ENCODE data around the gene TLE1.
"Not testable (repeated sequence)": the region's sequence is repeated elsewhere in the genome, so short reads cannot be mapped to it uniquely, and the experiment has no call there.

TLE1 gene

GRCh38 chr9:81607593-81608288 is 81.6 kb downstream of the TLE1 start:
- Histone ChIP-seq H3K4me3 (ENCODE audit: control insufficient read depth in 1 of 7, extremely low read depth in 1 of 7, insufficient read depth in 4 of 7, low read depth in 2 of 7, low read length in 6 of 7) (no peak overlapping the region), H3K36me3 (ENCODE audit: control insufficient read depth in 4 of 4, insufficient read depth in 4 of 4, low read length in 3 of 4) (no peaks in the 10 kb centered on the region), H3K9me3 (ENCODE audit: control extremely low read depth in 1 of 5, control insufficient read depth in 4 of 5, insufficient read depth in 2 of 5, low read depth in 1 of 5, low read length in 4 of 5) (no peaks in the 10 kb centered on the region), H3K4me1 (ENCODE audit: control extremely low read depth in 1 of 4, control insufficient read depth in 4 of 4, insufficient read depth in 4 of 4, low read length in 3 of 4) (peaks cover 4 to 22% (median 11%) of the 10 kb centered on the region in 4 experiments), H3K27me3 (replicated peaks in 2 of 5; ENCODE audit: control insufficient read depth in 4 of 5, insufficient read depth in 5 of 5, low read length in 4 of 5) (no peaks in the 10 kb centered on the region), H3K27ac (ENCODE audit: insufficient read depth in 1 of 2, low read depth in 1 of 2, low read length in 2 of 2, poor library complexity in 1 of 2, severe bottlenecking in 2 of 2) (no peak overlapping the region)
- POLR2A ChIA-PET: interaction anchor here (0.6 kb wide), 1 partner anchor 533 kb away, joined by 3 read pairs; no protein-coding TSS in a partner anchor
- DNase-seq: no peak
- CTCF ChIA-PET: interaction anchor here (0.9 to 1.9 kb wide), 2 partner anchors 9 to 13 kb away, joined by 3 to 6 read pairs; no protein-coding TSS in a partner anchor
- WGBS (ENCODE audit: insufficient coverage): 50% methylated on average over 4 of the region's 5 CpGs

- CTCF ChIA-PET; H3K27ac ChIP-seq (ENCODE audit: insufficient read depth in 1 of 2, low read depth in 1 of 2, low read length in 2 of 2, poor library complexity in 1 of 2, severe bottlenecking in 2 of 2); H3K36me3 ChIP-seq (ENCODE audit: control insufficient read depth in 4 of 4, insufficient read depth in 4 of 4, low read length in 3 of 4); DNase-seq; POLR2A ChIA-PET; H3K4me3 ChIP-seq (ENCODE audit: control insufficient read depth in 1 of 7, extremely low read depth in 1 of 7, insufficient read depth in 4 of 7, low read depth in 2 of 7, low read length in 6 of 7); H3K27me3 ChIP-seq (replicated peaks in 2 of 5; ENCODE audit: control insufficient read depth in 4 of 5, insufficient read depth in 5 of 5, low read length in 4 of 5); H3K9me3 ChIP-seq (ENCODE audit: control extremely low read depth in 1 of 5, control insufficient read depth in 4 of 5, insufficient read depth in 2 of 5, low read depth in 1 of 5, low read length in 4 of 5): not testable (repeated sequence)
- H3K4me1 ChIP-seq (ENCODE audit: control extremely low read depth in 1 of 4, control insufficient read depth in 4 of 4, insufficient read depth in 4 of 4, low read length in 3 of 4): peaks cover 4 to 17% (median 11%) of the 10 kb centered on the region in 4 experiments
Measured at GRCh38 chr9:81606261-81606660, 83.1 kb downstream of the TLE1 start.

GRCh38 chr9:81605170-81605670 is 84.1 kb downstream of the TLE1 start:
- 95% methylated on average over 3 of the region's 8 CpGs for WGBS (ENCODE audit: insufficient coverage)
- Histone ChIP-seq H3K36me3 (ENCODE audit: control insufficient read depth in 4 of 4, insufficient read depth in 4 of 4, low read length in 3 of 4) (no peaks in the 10 kb centered on the region), H3K4me1 (ENCODE audit: control extremely low read depth in 1 of 4, control insufficient read depth in 4 of 4, insufficient read depth in 4 of 4, low read length in 3 of 4) (peaks cover 3 to 8% (median 6%) of the 10 kb centered on the region in 4 experiments), H3K9me3 (ENCODE audit: control extremely low read depth in 1 of 5, control insufficient read depth in 4 of 5, insufficient read depth in 2 of 5, low read depth in 1 of 5, low read length in 4 of 5) (no peaks in the 10 kb centered on the region), H3K27me3 (replicated peaks in 2 of 5; ENCODE audit: control insufficient read depth in 4 of 5, insufficient read depth in 5 of 5, low read length in 4 of 5) (no peaks in the 10 kb centered on the region), H3K4me3 (ENCODE audit: control insufficient read depth in 1 of 7, extremely low read depth in 1 of 7, insufficient read depth in 4 of 7, low read depth in 2 of 7, low read length in 6 of 7) (no peak overlapping the region), H3K27ac (ENCODE audit: insufficient read depth in 1 of 2, low read depth in 1 of 2, low read length in 2 of 2, poor library complexity in 1 of 2, severe bottlenecking in 2 of 2) (no peak overlapping the region)
- CTCF ChIA-PET: no interaction called here
- POLR2A ChIA-PET: no interaction called here
- no peak for DNase-seq

- Histone ChIP-seq H3K27ac (ENCODE audit: insufficient read depth in 1 of 2, low read depth in 1 of 2, low read length in 2 of 2, poor library complexity in 1 of 2, severe bottlenecking in 2 of 2) (no peak overlapping the region), H3K27me3 (replicated peaks in 2 of 5; ENCODE audit: control insufficient read depth in 4 of 5, insufficient read depth in 5 of 5, low read length in 4 of 5) (no peaks in the 10 kb centered on the region), H3K9me3 (ENCODE audit: control extremely low read depth in 1 of 5, control insufficient read depth in 4 of 5, insufficient read depth in 2 of 5, low read depth in 1 of 5, low read length in 4 of 5) (no peaks in the 10 kb centered on the region), H3K4me3 (ENCODE audit: control insufficient read depth in 1 of 7, extremely low read depth in 1 of 7, insufficient read depth in 4 of 7, low read depth in 2 of 7, low read length in 6 of 7) (no peak overlapping the region), H3K36me3 (ENCODE audit: control insufficient read depth in 4 of 4, insufficient read depth in 4 of 4, low read length in 3 of 4) (no peaks in the 10 kb centered on the region), H3K4me1 (ENCODE audit: control extremely low read depth in 1 of 4, control insufficient read depth in 4 of 4, insufficient read depth in 4 of 4, low read length in 3 of 4) (peaks cover 0 to 1% (median under 1%) of the 10 kb centered on the region in 4 experiments)
- no peak for DNase-seq
- CTCF ChIA-PET: no interaction called here
- WGBS (ENCODE audit: insufficient coverage): 97% methylated on average over 12 of the region's 12 CpGs
- POLR2A ChIA-PET: no interaction called here
Measured at GRCh38 chr9:81604306-81605169, 84.8 kb downstream of the TLE1 start.

DNA sequence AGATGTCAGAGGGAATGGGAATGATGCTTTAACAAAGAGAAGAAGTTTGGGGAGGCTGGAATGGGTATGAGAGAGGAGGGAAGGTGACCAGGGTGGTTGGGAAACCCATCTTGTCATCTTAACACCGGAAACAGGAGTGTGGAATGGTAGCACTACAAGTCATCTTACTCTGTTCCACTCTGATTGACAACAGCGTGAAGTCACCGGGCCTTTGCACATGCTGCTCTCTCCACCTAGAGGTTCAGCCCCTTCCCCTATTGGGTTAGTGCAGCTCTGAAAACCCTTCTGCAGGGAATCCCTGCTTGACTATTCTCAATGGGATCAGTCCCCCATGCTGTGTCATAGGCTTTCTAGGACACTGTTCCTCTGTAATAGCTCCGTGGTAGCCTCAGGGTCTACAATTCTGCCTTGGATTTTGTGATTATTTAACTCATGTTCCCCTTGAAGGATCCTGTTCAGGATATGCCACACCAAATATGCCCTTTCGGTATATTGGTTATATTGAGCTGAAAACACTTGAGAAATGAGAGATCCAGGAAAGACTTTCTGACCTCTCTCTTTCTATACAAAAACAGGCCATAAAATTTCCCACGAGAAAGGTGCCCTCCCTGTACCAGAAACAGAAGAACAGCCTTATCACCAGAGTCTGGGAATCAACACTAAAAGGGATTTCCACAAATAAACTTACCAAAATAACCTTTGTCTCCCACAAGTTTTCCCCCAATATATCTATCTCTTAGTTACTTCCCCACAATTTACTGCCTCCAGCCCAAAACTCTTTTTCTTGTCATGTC is 86.3 kb downstream of the TLE1 start:
- Histone ChIP-seq H3K36me3 (ENCODE audit: control insufficient read depth in 4 of 4, insufficient read depth in 4 of 4, low read length in 3 of 4) (no peaks in the 10 kb centered on the region), H3K9me3 (ENCODE audit: control extremely low read depth in 1 of 5, control insufficient read depth in 4 of 5, insufficient read depth in 2 of 5, low read depth in 1 of 5, low read length in 4 of 5) (no peaks in the 10 kb centered on the region), H3K27ac (ENCODE audit: insufficient read depth in 1 of 2, low read depth in 1 of 2, low read length in 2 of 2, poor library complexity in 1 of 2, severe bottlenecking in 2 of 2) (no peak overlapping the region), H3K4me1 (ENCODE audit: control extremely low read depth in 1 of 4, control insufficient read depth in 4 of 4, insufficient read depth in 4 of 4, low read length in 3 of 4) (no peaks in the 10 kb centered on the region), H3K27me3 (replicated peaks in 2 of 5; ENCODE audit: control insufficient read depth in 4 of 5, insufficient read depth in 5 of 5, low read length in 4 of 5) (no peaks in the 10 kb centered on the region), H3K4me3 (ENCODE audit: control insufficient read depth in 1 of 7, extremely low read depth in 1 of 7, insufficient read depth in 4 of 7, low read depth in 2 of 7, low read length in 6 of 7) (no peak overlapping the region)
- DNase-seq: no peak
- ChIA-PET CTCF (interaction anchor here (1.0 kb wide), 1 partner anchor 60 kb away, joined by 3 read pairs; no protein-coding TSS in a partner anchor), POLR2A (interaction anchor here (1.0 kb wide), 1 partner anchor 40 kb away, joined by 3 read pairs; no protein-coding TSS in a partner anchor)
- WGBS (ENCODE audit: insufficient coverage): 93% methylated on average over 5 of the region's 6 CpGs

DNA sequence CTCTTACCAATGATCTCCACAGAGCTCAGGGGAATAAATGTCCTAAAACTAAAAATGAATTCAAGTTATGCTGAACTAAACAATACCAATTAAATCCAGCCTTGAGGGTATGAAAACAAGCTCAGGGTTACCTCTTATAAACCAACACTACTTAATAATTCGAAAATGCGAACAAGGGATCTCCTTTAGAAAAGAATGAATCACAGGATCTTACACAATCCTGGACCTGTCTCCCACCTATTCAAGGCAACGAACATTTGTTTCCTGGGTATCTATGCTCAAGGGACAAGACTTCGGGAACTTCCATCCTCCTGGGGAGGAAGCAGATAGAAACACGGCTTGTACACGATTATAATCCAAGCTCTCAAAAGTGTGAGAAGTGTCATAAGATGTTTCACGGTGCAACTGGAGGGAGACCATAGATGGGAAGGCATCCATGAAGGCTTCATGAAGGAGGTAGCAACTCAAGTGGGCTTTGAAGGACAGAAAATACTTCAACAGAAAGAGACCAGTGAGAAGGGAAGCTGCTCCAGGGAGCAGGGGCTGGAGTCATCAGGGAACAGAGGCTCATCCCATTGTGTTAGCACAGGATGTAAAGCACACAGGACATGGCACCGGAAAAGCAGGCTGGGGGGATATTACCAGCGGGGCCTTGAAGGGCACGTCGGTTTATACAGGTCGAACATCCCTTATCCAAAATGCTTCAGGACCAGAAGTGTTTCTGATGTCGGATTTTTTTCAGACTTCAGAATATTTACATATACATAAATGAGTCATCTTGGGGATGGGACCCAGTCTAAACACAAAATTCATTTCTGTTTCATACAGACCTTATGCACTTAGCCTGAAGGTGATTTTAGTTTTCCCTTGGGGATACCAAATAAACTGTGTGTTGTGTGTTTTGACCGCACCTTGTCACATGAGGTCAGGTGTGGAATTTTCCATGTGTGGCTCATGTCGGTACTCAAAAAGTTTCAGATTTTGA is 87.4 kb downstream of the TLE1 start:
- Histone ChIP-seq H3K4me1 (ENCODE audit: control extremely low read depth in 1 of 4, control insufficient read depth in 4 of 4, insufficient read depth in 4 of 4, low read length in 3 of 4) (peaks cover 0 to 4% (median 0%) of the 10 kb centered on the region in 4 experiments), H3K36me3 (ENCODE audit: control insufficient read depth in 4 of 4, insufficient read depth in 4 of 4, low read length in 3 of 4) (no peaks in the 10 kb centered on the region), H3K9me3 (ENCODE audit: control extremely low read depth in 1 of 5, control insufficient read depth in 4 of 5, insufficient read depth in 2 of 5, low read depth in 1 of 5, low read length in 4 of 5) (no peaks in the 10 kb centered on the region), H3K27me3 (replicated peaks in 2 of 5; ENCODE audit: control insufficient read depth in 4 of 5, insufficient read depth in 5 of 5, low read length in 4 of 5) (no peaks in the 10 kb centered on the region), H3K27ac (ENCODE audit: insufficient read depth in 1 of 2, low read depth in 1 of 2, low read length in 2 of 2, poor library complexity in 1 of 2, severe bottlenecking in 2 of 2) (no peak overlapping the region), H3K4me3 (ENCODE audit: control insufficient read depth in 1 of 7, extremely low read depth in 1 of 7, insufficient read depth in 4 of 7, low read depth in 2 of 7, low read length in 6 of 7) (no peak overlapping the region)
- ChIA-PET CTCF (interaction anchor here (0.6 to 1.0 kb wide), 2 partner anchors 59 to 136 kb away, joined by 3 to 4 read pairs; no protein-coding TSS in a partner anchor), POLR2A (interaction anchor here (1.0 kb wide), 1 partner anchor 39 kb away, joined by 3 read pairs; no protein-coding TSS in a partner anchor)
- DNase-seq: no peak
- 90% methylated on average over 12 of the region's 15 CpGs for WGBS (ENCODE audit: insufficient coverage)

All from common myeloid progenitor, CD34-positive (primary cell).